Measurements from ENCODE around the gene DCTN2.
A peak's percentile ranks its signal among the peaks of the same experiment; 100 is the strongest.
"Not testable (repeated sequence)": the region's sequence is repeated elsewhere in the genome, so short reads cannot be mapped to it uniquely, and the experiment has no call there.

The DCTN2 gene

GRCh38 chr12:57527184-57527583 is 19.8 kb downstream of the DCTN2 start:
- no peak for DNase-seq (ENCODE audit: low spot score)

DNA sequence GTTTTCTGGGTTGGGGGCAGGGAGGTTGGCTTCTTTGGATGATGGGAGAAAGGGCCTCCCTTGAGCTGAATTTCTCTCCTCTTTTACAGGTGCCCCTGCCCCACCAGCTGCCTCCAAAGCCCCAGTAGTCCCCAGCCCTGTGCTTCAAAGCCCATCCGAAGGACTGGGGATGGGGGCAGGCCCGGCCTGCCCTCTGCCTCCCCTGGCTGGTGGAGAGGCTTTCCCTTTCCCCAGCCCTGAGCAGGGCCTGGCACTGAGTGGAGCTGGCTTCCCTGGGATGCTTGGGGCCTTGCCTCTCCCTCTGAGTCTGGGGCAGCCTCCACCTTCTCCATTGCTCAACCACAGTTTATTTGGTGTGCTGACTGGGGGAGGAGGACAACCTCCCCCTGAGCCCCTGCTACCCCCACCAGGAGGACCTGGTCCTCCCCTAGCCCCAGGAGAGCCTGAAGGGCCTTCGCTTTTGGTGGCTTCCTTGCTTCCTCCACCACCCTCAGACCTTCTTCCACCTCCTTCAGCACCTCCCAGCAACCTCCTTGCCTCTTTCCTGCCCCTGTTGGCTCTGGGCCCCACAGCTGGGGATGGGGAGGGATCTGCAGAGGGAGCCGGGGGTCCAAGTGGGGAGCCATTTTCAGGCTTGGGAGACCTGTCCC is 20.4 kb downstream of the DCTN2 start:
- DNase-seq (ENCODE audit: low spot score): no peak

GRCh38 chr12:57525615-57526383 is 21.2 kb downstream of the DCTN2 start:
- no peak for DNase-seq (ENCODE audit: low spot score)

DNA sequence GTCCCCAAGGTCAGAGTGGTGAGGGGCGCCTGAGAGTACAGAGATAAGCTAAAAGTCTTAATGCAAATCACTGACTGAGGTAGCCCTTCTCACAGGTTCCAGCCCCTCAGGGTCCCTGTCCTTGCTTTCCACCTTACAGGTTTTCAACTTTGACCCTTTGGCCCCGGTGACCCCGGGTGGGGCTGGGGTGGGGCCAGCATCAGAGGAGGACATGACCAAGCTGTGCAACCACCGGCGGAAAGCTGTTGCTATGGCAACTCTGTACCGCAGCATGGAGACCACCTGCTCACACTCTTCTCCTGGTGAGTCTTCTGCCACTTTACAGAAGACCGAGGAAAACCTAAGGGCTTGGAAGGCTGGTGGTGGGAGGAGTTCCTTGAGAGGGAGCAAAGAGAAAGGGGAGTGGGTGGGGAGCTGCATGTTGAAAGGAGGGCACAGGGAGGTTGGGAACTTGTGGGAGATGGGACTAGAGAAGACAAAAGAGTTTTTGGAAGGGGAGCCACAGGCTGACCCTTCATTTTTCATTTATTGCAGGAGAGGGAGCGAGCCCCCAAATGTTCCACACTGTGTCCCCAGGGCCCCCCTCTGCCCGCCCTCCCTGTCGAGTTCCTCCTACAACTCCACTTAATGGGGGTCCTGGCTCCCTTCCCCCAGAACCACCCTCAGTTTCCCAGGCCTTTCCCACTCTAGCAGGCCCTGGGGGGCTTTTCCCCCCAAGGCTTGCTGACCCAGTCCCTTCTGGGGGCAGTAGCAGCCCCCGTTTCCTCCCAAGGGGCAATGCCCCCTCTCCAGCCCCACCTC is 22.0 kb downstream of the DCTN2 start:
- no peak for DNase-seq (ENCODE audit: low spot score)

GRCh38 chr12:57523706-57524614 is 23.0 kb downstream of the DCTN2 start:
- DNase-seq (ENCODE audit: low spot score): no peak

DNA sequence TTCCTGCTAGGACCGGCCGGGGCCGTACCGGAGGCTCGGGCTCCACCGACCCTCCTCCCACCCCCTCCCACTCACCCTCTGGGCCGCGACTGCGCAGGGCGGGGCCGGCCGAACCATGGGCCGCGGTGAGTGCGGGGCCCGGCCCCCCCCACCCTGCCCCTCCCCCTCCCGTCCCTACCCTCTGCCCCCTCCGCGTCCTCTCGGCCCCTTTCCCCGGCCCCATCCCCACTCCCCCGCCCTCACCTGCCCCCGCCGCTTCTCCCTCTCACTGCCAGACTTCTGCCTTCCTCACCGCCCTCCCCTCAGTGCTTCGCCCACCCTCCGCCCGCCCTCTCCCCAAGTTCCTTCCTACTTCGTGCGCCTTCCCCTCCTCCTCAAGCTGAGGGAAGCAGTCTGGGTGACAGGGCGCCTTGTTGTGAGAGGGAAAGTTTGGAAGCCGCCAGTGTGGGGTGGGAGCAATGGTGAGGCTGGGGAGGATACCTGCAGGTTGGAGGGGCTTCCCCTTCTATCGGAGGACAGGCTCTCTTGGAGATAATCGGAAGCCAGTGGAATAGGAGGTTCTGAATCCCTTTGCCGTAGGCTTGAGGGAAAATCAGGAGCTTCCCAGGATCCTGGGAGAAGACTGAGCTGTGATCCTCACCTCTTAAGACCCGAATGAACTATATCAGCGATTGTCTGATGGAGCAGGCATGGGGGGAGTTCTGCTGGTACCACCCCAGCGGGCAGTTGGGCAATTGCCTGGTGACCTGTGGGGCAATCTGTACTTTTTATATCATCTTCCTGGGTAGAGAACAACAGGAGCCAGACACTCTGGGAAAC is 23.9 kb downstream of the DCTN2 start:
- peak; percentile 28 for DNase-seq (ENCODE audit: low spot score)

DNA sequence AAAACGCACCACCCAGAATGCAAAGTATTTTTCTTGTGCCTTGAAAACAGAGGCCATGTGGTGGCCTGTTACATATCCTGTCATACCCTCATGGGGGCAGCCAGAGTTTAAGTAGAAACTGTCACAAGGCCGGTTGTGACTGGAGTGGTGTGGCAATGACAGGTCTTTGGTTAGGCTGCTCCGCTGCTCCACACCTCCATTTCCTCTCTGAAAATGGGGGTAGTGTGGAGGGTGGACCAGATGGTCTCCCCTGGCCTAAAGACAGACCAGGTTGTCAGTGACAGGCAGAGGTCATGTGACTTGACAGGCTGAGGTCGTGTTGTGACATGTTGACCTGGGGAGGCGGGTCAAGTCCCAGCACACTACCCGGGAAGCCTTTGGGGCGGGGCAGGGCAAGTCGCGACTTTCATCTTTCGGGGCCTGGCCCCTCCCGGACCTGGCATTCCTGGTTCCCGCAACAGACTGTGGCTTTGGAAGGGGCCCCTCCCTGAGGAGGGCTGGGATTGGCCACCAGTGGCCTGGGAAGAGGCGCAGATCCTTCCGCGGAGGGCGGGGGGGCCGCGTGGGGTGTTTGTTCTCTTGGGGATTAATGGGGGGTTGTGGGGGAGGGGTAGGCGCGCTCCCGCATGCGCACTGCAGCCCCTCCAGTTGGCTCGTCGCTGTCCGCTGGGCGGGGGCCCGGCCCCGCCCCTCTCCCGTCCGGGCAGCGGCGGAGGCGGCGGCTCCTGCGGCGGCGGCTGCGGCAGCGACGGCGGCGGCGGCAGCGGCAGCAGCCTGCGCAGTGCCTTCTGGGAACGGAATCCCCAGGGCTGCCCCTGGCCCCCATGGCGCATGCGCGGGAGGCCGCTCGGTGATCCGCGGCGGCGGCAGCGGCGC is 24.7 kb downstream of the DCTN2 start, which contains the start of gene MBD6:
Gene MBD6, plus strand, starts transcription at position 814 of the 876 bp plus-strand sequence. CDS start 1,480 bp downstream, outside the sequence.
- peak; percentile 88 for DNase-seq (ENCODE audit: low spot score)

DNA sequence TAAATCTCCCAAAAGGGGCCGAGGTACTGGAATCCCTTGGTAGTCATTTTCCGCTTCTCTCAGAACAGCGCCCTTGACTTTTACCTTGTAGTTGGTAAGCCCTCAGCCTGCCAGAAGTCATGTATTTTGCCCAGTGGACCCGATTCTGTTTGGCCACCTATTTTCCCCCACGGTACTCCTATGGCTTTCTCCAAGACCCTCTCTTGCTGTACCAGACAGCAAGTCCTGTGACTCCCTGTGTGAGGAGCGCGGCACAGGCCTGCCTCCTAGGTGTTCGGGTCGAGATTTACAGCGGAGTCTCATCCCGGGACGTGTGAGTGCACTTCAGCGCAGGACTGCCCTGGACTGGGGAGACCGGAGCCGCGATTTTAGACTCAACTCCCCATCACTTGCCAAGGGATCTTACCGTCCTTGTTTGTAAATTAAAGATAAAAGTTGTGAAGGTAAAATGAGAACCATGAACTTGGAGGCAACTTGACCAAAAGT is 25.4 kb downstream of the DCTN2 start:
- DNase-seq (ENCODE audit: low spot score): peak; percentile 11

DNA sequence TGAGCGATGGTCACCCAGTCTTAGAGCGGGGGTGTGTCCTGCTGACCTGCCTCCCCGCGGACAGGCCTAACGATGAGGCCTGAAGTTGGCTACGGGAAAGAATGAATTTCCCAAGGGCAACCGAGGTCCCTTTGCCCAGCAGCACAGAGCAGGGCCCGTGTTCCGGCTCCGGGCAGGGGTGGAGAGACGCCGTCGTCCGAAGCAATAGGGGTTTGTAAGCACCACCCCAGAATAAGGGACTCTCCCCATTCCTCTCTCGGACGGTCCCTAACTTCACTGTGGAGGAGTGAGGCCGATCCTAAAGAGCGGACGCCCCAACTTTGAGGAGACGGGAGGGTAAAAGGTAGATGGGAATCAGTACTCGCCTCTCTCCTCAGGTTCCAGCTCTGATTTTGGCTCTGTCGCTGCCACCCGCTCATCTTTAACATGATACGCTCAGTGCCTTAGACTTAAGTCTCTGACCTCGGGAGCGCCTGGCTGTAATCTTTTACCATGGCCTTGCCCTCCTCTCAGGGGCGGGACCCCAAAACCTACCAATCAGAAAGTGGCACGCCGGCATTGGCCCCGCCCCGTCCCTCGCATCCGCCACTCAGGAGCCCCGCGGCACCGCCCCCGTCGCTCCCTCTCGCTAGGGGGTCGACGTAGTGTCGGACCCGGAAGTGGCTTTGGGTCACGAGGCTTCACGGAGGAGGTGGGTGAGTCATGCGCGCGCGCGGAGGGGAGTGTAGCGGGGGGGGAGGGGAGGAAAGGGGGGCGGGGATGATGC is 26.8 kb downstream of the DCTN2 start, which contains the start of gene DDIT3:
Gene DDIT3, minus strand, starts transcription at position 462 of the 766 bp plus-strand sequence. CDS start 3,108 bp downstream, outside the sequence.
- DNase-seq (ENCODE audit: low spot score): peak; percentile 99

- DNase-seq (ENCODE audit: low spot score): peak; percentile 13
These were observed 27.3 kb downstream of the DCTN2 start for GRCh38 chr12:57519796-57520052.

DNA sequence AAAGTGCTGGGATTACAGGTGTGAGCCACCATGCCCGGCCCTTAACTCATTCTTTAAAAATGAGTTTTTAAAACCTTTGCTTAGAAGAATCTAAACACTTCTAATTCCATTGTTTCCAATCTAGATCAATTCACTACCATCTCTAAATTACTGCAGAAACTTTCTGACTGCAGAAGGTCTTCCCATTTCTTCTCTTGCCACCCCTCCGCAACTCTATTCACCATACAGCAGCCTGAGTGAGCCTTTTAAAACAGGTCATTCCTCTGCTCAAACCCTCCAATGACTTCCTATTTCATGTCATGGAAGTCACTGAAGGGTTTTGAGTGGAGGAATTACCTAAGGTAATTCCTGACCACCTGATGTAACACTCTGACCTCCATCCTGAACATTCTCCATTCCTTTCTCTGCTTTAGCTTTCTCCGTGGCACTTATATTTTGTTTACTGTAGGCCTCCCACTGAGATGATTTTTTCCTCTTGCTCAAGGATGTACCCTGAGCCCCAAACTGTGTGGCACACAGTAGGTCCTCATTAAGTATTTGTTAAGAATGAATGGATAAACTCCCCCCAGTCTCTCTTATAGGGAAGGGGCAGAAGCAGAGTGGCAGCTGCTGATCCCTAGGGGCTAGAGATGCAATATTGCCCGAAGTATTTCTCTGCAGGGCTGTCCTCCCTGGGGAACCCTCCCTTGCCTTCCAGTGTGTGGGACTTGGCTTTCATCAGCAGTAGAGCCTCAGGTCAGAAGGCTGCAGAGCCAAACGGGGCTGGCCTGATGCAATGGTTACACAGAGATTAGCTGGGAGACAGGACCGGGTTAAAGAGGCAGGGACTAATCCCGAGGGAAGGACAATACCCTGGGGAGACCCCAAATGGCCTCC is 27.8 kb downstream of the DCTN2 start:
- no peak for DNase-seq (ENCODE audit: low spot score)

- DNase-seq (ENCODE audit: low spot score): no peak
These were observed 28.6 kb downstream of the DCTN2 start for GRCh38 chr12:57518176-57518919.

- not testable (repeated sequence) for DNase-seq (ENCODE audit: low spot score)
These were observed 29.3 kb downstream of the DCTN2 start for GRCh38 chr12:57517718-57518117.

- no peak for DNase-seq (ENCODE audit: low spot score)
These were observed 29.8 kb downstream of the DCTN2 start for GRCh38 chr12:57517187-57517586.

GRCh38 chr12:57516617-57517153 is 30.3 kb downstream of the DCTN2 start:
- no peak for DNase-seq (ENCODE audit: low spot score)

DNA sequence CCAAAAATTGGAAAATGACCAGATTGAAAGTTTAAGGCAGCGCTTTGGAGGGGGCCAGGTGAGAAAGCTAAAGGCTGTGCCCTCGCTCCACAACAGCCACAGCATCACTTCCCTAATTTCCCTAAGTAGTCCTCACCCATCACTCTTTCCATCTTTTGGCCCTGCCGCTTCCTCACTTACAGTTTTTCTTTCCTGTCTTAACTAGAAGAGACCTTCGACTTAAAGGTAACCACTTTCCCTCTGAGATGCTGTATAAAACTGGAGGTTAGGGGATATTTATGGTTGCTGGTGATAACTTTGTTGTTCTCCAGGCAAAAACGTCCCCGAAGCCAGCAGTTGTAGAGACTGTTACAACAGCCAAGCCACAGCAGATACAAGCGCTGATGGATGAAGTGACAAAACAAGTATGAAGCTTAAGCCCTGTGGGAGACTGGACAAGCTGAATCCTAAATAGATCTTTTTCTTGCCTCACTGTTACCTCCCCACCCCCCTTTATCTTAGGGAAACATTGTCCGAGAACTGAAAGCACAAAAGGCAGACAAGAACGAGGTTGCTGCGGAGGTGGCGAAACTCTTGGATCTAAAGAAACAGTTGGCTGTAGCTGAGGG is 31.0 kb downstream of the DCTN2 start:
- DNase-seq (ENCODE audit: low spot score): no peak
